ENCODE data around the gene PIN1.
"Not testable (repeated sequence)": the region's sequence is repeated elsewhere in the genome, so short reads cannot be mapped to it uniquely, and the experiment has no call there.

The PIN1 gene

GRCh38 chr19:9818734-9819595, 16.2 kb upstream of the PIN1 start, which contains the start of gene FBXL12:
TSS of gene FBXL12 (minus strand) at chr19:9819079. CDS start at chr19:9818813, 266 bp downstream.
- DNase-seq (ENCODE audit: low read depth in 2 of 2), result peak; percentile 100

GRCh38 chr19:9819596-9819909, 15.6 kb upstream of the PIN1 start:
- no peak for DNase-seq (ENCODE audit: low read depth in 2 of 2)

GRCh38 chr19:9820034-9820433, 15.1 kb upstream of the PIN1 start:
- not testable (repeated sequence) for DNase-seq (ENCODE audit: low read depth in 2 of 2)

GRCh38 chr19:9823816-9824215, 11.3 kb upstream of the PIN1 start:
- no peak for DNase-seq (ENCODE audit: low read depth in 2 of 2)

GRCh38 chr19:9827289-9828238, 7.6 kb upstream of the PIN1 start, which contains the start of gene UBL5:
TSS of gene UBL5 (plus strand) at chr19:9827918. CDS start at chr19:9828338, 420 bp downstream.
- peak; percentile 74 to 81 for DNase-seq (ENCODE audit: low read depth in 2 of 2)

GRCh38 chr19:9828551-9829063, 6.5 kb upstream of the PIN1 start:
- no peak for DNase-seq (ENCODE audit: low read depth in 2 of 2)

GRCh38 chr19:9834307-9834725, 802 bp upstream of the PIN1 start:
- no peak for DNase-seq (ENCODE audit: low read depth in 2 of 2)

- DNase-seq (ENCODE audit: low read depth in 2 of 2), result no peak
Observed at GRCh38 chr19:9835507-9835949, 410 bp downstream of the PIN1 start.

- no peak for DNase-seq (ENCODE audit: low read depth in 2 of 2)
Observed at GRCh38 chr19:9836021-9836420, 903 bp downstream of the PIN1 start.

- DNase-seq (ENCODE audit: low read depth in 2 of 2), result no peak
Observed at GRCh38 chr19:9838324-9838723, 3.2 kb downstream of the PIN1 start.

GRCh38 chr19:9839415-9839814, 4.3 kb downstream of the PIN1 start:
- no peak for DNase-seq (ENCODE audit: low read depth in 2 of 2)

GRCh38 chr19:9842834-9843625, 7.9 kb downstream of the PIN1 start:
- DNase-seq (ENCODE audit: low read depth in 2 of 2), result no peak

GRCh38 chr19:9843626-9844273, 8.6 kb downstream of the PIN1 start:
- DNase-seq (ENCODE audit: low read depth in 2 of 2), result not testable (repeated sequence)

- no peak for DNase-seq (ENCODE audit: low read depth in 2 of 2)
Observed at GRCh38 chr19:9847087-9847671, 12.1 kb downstream of the PIN1 start.

- DNase-seq (ENCODE audit: low read depth in 2 of 2), result no peak
Observed at GRCh38 chr19:9848060-9848459, 12.9 kb downstream of the PIN1 start.

- no peak for DNase-seq (ENCODE audit: low read depth in 2 of 2)
Observed at GRCh38 chr19:9848762-9849161, 13.6 kb downstream of the PIN1 start.

- no peak for DNase-seq (ENCODE audit: low read depth in 2 of 2)
Observed at GRCh38 chr19:9849791-9850190, 14.7 kb downstream of the PIN1 start.

GRCh38 chr19:9850235-9850959, 15.3 kb downstream of the PIN1 start:
- no peak for DNase-seq (ENCODE audit: low read depth in 2 of 2)

GRCh38 chr19:9854282-9854846, 19.2 kb downstream of the PIN1 start:
- no peak for DNase-seq (ENCODE audit: low read depth in 2 of 2)
